C4-2B (cell line): ENCODE data around the gene TLE2.

ENCODE experiments used
- ZFX ChIP-seq: fragments of 450-650 bp; IDR thresholded peaks from 2 replicates; pipeline ENCODE4 v1.6.1; 2017
- TF ChIP-seq, protein P1 (sequence below): fragments of 450-650 bp; conservative IDR thresholded peaks from 2 replicates; pipeline ENCODE4 v1.5.1; 2017; ENCODE audit warnings: mild to moderate bottlenecking

DNA sequence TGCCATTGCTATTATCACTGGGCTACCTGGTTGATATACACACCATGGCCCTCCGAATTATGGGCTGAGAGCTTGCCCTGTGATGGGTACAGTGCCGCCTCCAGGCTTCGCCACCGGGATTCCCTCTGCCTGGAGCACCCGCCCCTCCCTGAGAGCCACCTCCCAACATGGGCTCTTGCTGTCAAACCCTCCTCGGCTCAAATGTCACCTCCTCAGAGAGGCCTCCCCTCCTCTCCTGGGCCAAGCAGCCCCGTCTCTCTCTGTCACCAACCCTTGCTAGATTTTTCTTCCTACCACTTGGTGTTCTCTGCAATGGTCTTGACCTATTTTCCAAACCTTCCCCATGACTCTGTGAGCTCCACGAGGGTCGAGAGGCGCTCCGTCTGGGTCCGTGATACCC, 12.2 kb upstream of the TLE2 start:
- TF ChIP-seq, protein P1, sequence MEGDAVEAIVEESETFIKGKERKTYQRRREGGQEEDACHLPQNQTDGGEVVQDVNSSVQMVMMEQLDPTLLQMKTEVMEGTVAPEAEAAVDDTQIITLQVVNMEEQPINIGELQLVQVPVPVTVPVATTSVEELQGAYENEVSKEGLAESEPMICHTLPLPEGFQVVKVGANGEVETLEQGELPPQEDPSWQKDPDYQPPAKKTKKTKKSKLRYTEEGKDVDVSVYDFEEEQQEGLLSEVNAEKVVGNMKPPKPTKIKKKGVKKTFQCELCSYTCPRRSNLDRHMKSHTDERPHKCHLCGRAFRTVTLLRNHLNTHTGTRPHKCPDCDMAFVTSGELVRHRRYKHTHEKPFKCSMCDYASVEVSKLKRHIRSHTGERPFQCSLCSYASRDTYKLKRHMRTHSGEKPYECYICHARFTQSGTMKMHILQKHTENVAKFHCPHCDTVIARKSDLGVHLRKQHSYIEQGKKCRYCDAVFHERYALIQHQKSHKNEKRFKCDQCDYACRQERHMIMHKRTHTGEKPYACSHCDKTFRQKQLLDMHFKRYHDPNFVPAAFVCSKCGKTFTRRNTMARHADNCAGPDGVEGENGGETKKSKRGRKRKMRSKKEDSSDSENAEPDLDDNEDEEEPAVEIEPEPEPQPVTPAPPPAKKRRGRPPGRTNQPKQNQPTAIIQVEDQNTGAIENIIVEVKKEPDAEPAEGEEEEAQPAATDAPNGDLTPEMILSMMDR = no peak
- no peak for TF ChIP-seq ZFX
